ENCODE results near the gene TBRG4.
A peak's percentile ranks its signal among the peaks of the same experiment; 100 is the strongest.
"Not testable (repeated sequence)": the region's sequence is repeated elsewhere in the genome, so short reads cannot be mapped to it uniquely, and the experiment has no call there.

Gene TBRG4

DNA sequence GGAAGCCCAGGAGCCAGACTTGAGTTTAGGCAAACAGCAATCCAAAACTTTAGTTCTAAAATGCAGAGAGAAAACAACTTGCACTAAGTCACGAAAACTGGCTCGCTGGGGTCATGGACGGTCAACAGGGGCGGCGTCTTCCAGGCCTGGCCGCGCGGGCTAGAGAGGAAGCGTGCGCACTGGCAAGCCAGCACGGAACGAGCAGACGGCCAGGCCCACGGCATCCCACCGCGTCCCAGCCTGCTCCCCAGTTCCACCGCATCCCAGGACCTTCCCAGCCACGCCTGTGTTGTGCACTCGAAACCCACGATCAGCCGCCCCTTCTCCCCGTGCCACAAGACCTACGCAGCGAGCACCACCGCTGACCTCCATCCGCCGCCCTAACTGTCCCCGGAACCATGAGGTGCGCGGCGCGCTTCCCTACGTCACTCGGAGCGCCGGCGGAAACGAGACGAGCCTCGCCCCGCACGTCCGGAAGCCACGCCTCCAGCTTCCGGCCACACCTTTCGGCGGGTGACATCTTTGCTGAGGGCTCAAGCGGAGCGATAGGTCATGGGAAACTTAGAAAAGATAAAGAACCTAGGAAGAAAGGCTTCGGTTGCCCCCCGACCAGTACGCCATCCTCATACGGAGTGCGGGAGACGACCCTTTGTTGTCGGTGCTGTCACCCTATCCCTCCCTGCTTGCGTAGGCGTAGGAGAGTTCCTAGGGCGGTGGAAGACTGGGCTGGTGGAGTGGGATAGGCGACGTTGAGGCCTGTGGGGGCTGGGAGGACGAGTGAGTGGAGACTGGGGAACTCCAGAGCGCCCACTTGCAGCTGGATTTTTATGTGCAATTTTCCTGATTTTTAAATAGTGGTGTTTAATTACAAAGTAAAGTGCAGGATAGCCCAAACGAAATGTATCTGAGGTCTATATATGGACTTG is at the start of gene TBRG4:
Gene TBRG4 (minus strand): TSS at position 400 of the 926 bp plus-strand sequence. CDS start 2,460 bp downstream, outside the sequence.
- DNase-seq (ENCODE audit: low read depth), result peak; percentile 68

DNA sequence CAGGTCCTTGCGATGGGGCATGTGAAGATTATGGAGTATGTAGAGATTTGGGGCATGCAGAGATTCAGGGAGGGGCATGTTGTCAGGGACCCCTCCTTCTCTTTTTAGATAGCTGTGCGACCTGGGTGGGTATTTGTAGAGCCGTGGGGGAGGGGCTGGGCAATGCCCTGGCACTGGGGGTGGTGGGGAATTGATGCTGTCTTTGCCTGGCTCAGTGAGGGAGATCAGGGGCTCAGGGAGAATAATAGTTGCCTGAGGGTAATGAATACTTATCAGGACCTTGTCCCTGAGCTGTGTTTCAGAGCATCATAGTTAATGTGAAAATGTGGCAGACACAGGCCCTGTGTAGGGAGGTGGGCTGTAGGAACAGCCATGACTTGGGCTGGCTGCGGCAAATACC is 49.6 kb upstream of the TBRG4 start:
- no peak for DNase-seq (ENCODE audit: low read depth)

DNA sequence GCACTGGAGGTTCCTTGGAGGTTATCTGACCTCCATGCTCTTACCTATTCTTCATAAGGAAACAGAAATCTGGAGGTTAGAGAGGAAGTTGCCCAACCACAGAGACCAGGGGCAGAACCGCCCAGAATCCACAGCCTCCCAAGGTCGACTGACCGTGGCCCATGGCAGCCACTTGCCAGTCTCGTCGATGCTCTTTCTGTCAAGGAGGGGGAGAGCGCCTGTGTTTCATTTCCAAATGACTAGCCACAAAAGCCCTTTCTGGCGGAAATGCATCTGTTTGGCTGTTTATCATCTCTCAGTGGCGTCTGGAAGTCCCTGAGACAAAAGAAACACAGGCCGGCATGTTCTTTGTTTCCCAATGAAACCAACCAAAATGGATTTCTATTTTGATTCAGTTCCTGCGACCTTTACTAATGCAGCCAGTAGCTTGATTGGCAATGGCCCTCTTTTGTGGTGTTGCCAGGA is 49.0 kb upstream of the TBRG4 start:
- DNase-seq (ENCODE audit: low read depth), result no peak

DNA sequence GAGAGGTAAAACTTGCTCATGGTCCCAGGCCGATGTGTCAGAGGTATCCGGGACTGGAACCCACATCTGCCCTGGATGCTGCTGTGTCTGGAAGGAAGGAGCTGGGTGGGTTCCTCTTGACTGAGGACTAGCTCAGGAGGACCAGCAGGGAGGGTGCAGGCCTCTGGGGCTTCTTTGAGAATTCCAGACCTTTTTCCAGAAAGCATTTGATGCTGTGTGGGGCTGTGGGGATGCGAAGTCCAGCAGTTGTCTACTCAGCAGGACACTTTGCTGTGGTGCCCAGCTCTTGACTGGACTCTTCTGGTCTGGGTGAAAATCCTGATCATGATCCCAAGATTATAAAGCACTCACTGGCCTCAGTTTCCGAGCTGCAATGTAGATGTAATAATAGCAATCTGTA is 47.8 kb upstream of the TBRG4 start:
- no peak for DNase-seq (ENCODE audit: low read depth)

DNA sequence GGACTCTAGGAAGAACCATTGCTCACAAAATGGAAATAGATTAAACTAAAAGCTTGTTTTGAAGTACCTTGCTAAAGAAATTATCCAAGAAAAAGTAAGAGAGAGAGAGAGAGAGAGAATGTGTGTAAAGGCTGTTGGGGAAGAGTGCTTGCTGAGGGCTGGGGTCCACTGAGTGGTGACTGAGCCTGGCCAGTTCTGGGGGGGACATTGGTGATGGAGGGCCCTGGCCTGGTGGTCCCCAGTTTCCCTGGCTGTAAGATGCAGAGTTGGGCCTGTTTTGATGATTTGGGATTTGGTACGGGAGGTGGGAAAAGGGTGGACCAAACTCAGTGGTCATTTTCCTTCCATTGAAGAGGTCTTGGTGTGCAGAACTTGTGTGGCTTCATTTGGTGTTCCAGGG is 47.0 kb upstream of the TBRG4 start:
- DNase-seq (ENCODE audit: low read depth), result no peak

- DNase-seq (ENCODE audit: low read depth), result no peak
These were observed 46.3 kb upstream of the TBRG4 start, which contains the start of gene RAMP3 for GRCh38 chr7:45157653-45158401. Gene RAMP3 (plus strand): TSS chr7:45157791. CDS start chr7:45157829, 38 bp downstream.

DNA sequence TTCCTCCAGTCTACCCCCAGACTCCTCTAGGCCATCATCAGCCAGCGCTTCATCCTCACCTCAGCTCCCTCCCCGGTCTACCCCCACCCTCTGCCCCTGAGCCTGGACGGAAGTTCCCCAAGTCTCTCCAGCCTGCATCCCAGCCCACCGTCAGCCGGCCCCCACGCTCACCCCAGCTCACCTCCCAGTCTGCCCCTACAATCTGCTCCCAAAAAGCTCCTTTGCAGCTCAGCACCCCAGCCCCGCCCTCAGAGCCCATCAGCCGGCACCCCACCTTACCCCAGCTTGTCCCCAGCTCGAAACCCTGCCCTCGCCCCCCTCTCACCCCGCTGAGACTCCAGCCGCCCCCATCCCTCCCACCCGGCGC is 45.8 kb upstream of the TBRG4 start:
- DNase-seq (ENCODE audit: low read depth), result no peak

DNA sequence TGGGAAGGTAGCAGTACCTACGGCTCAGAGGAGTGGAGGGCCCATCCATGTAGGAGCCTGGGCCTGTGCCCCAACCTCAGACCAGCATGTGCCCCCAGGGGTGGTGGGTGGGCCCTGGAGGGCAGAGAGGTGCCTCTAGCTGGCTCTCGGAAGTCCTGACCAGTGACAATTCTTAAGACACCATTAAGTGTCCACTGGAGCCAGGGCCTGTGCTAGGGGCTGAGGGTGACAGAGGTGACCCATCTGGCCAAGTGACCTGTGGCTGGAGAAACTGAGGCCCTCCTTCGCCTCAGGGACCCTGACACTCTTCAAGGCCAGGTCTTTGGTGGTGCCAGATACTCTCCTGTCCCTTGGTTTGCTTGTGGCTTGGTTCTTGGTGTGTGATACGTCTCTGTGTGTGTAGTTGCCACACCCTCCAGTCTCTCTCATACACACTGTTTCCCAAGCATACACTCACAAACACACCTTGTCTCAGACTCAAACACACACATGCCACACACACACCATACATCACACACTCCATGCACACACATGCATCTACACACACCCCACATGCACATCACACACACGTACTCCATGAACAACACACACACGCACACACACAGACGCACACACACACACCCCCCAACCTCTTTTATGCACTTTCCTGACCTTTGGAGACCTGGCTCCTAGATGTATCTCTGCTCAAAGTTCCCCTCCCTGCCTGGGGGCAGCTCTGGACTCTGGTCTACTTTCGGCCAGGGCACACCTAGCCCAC is 45.2 kb upstream of the TBRG4 start:
- no peak for DNase-seq (ENCODE audit: low read depth)

DNA sequence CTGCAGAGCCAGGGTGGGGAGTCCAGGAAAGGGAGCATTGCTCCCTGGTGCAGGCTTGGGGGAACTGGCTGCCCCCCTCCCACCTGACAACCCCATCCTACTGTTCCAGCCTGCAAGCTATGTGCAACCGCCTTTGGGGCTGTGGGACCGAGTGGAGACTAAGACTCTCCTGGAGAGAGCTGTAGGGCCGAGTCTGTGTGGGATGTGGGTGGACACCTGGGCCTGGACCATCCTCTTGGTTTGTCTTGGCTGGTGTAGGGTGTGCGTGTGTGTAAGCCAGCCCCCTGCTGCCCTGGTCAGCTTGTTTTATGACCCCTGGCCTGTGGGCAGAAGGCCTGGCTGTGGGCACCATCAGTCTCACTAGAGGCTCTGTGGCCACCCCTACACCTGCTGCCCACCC is 44.4 kb upstream of the TBRG4 start:
- DNase-seq (ENCODE audit: low read depth), result no peak

- DNase-seq (ENCODE audit: low read depth), result no peak
These were observed 43.9 kb upstream of the TBRG4 start for GRCh38 chr7:45155357-45155900.

GRCh38 chr7:45153861-45154260 is 42.4 kb upstream of the TBRG4 start:
- DNase-seq (ENCODE audit: low read depth), result not testable (repeated sequence)

- DNase-seq (ENCODE audit: low read depth), result no peak
These were observed 41.7 kb upstream of the TBRG4 start for GRCh38 chr7:45153233-45153632.

GRCh38 chr7:45151967-45152366 is 40.5 kb upstream of the TBRG4 start:
- DNase-seq (ENCODE audit: low read depth), result no peak

DNA sequence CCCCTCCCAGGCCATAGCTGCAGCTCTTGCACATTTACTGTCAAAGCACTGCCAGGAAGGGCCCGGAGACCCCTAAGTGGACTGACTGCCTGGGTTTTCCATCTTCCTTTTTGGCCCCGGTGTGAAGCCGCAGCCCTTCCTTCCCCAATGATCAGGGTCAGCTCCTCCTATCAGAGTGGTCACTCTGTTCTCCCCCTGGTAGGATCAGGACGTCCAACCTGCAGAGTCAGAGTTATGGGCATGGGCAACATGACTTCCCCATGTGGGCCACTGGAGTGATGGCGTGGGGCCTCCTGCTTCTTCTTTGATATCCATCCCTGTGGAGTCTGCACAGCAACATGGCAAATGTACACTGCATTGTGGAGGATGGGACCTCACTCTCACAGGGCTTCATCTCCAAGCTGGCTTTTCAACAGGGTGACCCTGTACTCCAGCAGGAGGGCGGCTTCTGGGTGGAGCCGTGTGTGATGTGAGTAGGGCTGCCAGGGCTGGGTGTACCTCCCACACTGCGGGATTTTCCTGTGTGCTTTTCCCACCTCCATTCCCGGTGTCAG is 39.7 kb upstream of the TBRG4 start:
- no peak for DNase-seq (ENCODE audit: low read depth)

- no peak for DNase-seq (ENCODE audit: low read depth)
These were observed 38.7 kb upstream of the TBRG4 start for GRCh38 chr7:45150199-45150598.

GRCh38 chr7:45149606-45150005 is 38.1 kb upstream of the TBRG4 start:
- DNase-seq (ENCODE audit: low read depth), result no peak

- no peak for DNase-seq (ENCODE audit: low read depth)
These were observed 37.1 kb upstream of the TBRG4 start for GRCh38 chr7:45148653-45148973.

GRCh38 chr7:45147858-45148652 is 36.6 kb upstream of the TBRG4 start:
- no peak for DNase-seq (ENCODE audit: low read depth)

DNA sequence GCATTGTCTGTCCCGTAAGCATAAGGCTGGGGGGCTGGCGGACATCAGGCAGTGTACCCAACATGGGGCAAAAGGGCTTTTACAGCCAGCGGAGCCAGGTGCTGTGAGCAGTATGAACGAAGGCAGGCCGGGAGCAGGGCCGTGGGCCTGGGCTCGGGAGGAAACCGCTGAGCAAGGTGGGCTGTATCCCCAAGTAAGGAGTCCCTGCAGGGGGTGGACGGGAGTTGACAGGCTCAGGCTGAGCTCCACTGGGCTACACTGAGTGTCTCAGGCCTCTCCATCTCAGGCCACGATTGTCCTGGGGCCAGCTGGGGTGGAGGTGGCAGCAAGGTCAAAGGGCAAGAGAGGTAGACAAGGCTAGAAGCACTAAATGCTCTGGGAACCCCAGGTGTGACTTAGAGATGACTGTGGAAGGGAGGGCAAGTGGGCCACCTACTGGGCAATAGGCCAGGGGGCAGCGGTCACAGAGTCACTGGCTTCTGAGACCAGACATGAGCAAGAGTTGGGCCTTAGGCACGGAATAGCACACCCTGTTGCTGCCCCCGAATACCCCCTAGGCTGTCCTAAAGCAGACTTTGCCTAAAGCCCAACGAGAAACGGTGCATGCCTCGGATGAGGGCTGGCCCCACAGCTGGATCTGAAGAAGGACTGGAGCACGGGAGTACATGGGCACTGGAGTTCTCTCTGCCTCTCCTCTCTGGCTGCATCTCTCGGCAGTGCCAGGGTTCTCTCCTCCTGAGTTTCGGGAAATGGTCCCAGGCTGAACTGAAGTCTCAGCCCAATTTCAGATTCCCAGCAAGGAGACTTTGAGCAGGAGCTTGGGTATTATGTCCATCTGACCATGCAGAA is 35.3 kb upstream of the TBRG4 start:
- no peak for DNase-seq (ENCODE audit: low read depth)

- DNase-seq (ENCODE audit: low read depth), result no peak
These were observed 34.4 kb upstream of the TBRG4 start for GRCh38 chr7:45145881-45146280.

Data from HS-27A (cell line).